Stimulated activated CD4-positive, alpha-beta T cell treated with anti-CD3 and anti-CD28 coated beads, Interleukin-1b, Interleukin-23, amount 100 ng/mL, for 4 hours (primary cell): ENCODE data around the gene PHETA1.

Experiments used
- DNase-seq, 2 donors: peaks; one replicate each; pipeline ENCODE4 v3.0.0-alpha.2; 2020; ENCODE audit warnings: low read depth in 2 of 2

The PHETA1 gene

DNA sequence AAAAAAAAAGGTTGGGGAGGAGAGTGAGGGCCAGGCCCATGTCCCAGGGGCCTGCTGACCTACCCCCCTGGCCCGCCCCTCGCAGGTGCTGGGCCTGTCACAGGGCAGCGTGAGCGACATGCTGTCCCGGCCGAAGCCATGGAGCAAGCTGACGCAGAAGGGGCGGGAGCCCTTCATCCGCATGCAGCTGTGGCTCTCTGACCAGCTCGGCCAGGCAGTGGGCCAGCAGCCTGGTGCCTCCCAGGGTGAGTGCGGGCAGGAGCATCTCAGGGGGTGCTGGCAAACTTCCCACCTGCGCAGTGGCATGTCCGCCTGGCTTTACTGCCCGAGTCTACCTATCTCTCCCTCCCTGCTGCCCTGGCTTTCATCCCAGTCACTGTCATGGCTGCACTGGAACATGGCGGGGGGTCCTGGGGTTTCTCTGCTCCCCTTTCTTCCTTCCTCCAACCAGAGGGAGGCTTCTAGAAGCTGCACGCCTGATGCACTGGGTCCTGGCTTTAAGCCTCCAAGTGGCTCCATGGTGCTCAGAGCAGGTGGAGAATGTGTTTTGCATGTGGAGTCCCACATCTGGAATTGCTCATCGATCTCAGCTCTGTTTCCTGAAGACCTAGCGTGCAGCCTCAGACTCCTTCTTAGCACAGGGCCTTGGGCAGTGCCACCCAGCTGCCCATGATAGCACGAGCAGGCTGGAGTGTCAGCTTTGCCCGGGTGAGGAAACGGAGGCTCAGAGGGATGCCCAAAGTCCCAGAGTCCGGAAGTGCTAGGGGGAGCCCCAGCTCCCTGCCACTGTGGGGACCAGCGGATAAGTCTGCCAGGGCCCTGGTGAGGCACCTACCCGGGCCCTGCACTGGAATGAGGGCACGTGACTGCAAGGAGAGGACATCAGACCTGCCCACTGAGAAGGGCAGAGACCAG lies 46.3 kb downstream of the PHETA1 start:
- DNase-seq: no peak

GRCh38 chr12:111321317-111321716 lies 47.6 kb downstream of the PHETA1 start:
- no peak for DNase-seq

GRCh38 chr12:111320258-111321050 lies 48.4 kb downstream of the PHETA1 start:
- no peak for DNase-seq

DNA sequence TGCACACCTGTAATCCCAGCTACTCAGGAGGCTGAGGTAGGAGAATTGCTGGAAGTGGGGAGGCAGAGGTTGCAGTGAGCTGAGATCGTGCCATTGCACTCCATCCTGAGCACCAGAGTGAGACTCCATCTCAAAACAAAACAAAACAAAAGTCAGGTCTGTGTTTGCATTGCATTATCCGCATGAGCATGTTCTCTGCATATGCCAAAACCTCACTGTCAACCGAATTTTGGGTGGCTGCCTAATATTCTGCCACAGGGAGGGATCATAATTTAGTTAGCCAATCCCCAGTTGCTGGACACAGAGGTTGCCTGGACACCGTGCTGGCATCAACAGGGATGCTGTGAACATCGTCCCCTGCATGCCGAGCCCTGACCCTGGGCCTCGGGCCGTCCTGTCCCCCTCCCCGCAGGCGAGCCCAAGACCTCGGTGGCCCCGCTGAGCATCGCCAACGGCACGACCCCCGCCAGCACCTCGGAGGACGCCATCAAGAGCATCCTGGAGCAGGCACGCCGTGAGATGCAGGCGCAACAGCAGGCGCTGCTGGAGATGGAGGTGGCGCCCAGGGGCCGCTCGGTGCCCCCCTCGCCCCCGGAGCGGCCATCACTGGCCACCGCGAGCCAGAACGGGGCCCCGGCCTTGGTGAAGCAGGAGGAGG lies 49.2 kb downstream of the PHETA1 start:
- DNase-seq: no peak

DNA sequence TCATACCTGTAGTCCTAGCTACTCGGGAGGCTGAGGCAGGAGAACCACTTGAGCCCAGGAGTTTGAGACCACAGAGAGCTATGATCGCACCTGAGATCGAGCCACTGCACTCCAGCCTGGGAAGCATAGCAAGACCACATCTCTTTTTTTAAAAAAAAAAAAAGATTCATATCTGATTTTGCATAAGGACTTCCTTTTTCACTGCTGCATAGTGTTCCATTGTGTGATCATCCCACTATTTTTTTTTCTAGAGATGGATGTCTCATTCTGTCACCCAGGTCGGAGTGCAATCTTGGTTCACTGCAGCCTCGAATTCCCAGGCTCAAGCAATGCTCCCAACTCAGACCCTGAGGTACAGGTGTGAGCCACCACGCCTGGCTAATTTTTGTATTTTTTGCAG lies 50.4 kb downstream of the PHETA1 start:
- no peak for DNase-seq

DNA sequence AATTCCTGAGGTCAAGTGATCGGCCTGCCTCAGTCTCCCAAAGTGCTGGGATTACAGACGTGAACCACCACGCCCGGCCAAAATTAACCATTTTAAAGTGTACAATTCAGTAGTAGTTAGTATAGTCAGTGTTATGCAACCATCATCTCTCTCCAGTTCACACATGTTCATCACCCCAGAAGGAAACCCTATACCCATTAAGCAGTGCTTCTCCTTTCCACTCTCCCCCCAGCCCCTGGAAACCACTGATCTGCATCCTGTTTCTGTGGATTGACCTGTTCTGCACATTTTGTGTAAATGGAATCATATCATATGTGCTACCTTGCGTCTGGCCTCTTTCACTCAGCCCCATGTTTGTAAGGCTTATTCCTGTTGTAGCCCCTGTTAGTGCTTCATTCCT lies 52.2 kb downstream of the PHETA1 start:
- no peak for DNase-seq

DNA sequence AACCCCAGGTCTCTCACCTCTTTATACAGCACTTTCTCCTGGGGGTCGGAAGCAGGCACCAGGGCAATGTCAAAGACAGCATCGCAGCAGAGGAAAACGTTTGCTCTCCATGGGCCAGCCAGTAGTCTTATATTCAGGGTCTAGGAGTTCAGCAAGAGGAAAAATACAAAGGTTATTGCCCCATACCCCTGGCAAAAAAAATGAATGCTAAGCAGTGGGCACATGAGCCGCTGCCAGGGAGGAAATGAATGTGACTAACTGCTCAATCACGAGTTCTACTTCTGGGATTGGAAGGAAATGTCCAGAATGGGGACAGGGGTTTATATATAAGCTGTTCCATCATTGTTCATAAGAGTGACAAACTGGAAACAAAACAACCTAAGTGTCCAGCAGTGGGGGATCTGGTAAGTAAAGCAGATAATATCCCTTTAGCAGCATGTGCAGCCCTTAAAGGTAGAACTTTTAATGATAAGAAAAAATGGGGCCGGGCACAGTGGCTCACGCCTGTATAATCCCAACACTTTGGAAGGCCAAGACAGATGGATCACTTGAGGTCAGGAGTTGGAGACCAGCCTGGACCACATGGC lies 53.8 kb downstream of the PHETA1 start:
- no peak for DNase-seq

DNA sequence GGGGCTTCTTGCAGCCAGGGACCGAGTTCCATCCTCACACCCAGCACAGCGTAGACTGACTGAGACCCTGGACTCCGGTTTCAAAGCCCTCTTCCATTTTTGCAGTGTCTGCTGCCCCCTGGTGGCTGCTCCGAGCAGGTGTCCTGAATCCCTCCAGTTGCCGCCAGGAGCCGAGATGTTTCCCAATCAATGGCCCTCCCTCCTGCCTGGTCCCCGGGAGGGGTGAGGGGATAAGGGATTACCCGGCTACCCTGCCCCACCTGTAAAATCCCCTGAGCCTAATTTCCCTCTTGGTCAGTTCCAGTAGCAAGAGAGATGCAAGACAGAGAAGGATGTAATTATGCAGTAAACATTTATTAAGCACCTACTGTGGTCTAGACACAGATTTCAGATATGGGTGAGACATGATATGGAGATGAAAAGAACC lies 55.0 kb downstream of the PHETA1 start:
- DNase-seq: peak; percentile 70 to 71

DNA sequence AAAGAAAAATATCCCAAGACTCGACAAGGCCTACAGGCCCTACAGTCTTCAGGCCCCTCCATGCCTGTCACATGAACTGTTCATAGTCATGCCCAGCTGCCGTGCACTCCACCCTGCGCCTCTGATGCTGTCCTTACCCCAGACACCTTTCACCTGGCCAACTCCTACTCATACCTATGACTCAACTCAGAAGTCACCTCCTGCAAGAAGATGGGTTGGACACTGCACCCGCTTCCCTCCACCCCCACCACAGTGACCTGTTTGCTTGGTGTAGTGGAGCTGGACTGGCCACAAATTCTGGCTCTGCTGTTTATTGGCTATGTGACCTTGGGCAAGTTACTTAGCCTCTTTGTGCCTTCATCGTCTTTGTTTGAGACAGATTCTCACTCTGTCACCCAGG lies 56.2 kb downstream of the PHETA1 start:
- DNase-seq: no peak

DNA sequence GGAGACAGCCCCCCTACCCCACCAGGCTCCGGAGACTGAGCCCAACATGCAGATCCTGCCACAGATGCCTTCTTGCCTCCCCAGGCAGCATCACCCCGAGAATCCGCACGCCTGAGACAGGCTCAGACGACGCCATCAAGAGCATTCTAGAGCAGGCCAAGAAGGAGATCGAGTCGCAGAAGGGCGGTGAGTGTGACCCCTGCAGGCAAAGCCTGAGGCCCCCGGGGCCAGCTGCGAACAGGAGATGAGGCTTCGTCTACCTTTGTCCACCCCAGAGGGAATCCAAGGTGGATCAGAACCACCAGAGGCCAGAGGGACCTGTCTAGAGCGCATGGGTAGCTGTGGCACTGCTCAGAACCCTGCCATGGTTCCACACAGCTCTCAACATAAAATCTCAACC lies 56.9 kb downstream of the PHETA1 start:
- no peak for DNase-seq

- DNase-seq: no peak
Measured at GRCh38 chr12:111311011-111311410, 57.9 kb downstream of the PHETA1 start.
